Measurements from ENCODE around the gene TPSAB1.
"Not testable (repeated sequence)": the region's sequence is repeated elsewhere in the genome, so short reads cannot be mapped to it uniquely, and the experiment has no call there.

The TPSAB1 gene

DNA sequence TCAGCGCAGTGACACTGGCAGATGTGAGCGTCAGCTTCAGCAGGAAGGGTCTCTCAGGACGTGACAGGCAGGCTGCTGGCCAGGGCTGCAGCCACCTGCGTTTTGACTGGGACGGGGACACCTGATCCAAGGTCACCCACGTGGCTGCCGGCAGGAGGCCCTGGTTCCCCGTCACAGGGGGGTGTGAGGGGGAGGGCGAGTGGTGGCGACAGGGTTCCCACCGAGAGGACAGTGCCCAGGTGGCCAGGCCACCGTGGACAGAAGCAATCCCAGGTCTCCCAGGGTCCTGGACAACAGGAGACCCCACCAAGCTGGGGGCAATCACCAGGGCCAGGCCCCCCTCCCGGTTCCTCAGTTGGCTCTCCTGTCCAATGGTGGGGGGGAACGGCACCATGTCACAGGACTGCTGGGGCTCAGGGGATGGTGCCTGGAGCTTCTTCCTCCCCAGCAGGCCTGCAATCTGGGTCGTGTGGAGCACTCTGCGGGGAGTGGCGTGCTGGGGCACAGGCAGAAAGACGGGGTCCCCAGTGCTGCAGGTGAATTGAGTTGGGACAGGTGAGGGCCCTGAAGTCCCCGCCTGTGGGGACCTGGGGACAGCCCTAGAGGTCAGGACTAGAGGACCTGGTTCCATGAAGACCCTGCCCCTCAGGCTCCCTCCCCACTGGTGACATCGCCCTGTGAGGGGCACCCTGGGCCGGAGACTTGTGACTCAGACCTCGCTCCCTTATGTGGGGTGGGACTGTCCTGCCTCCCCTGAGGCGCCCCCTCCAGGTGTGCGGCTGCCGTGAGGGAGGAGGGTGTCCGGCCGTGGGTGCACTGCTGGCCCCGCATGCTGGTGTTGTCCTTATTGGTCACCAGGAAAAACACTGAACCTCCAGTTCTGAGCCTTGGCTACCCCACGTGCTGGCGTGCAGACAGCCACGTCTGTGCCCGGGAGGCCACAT lies 3.7 kb downstream of the TPSAB1 start:
- not testable (repeated sequence) for H3K4me3 ChIP-seq (replicated peaks in 1 of 2; ENCODE audit: low read depth in 2 of 2, low read length in 2 of 2); DNase-seq (ENCODE audit: low read depth in 2 of 2)

DNA sequence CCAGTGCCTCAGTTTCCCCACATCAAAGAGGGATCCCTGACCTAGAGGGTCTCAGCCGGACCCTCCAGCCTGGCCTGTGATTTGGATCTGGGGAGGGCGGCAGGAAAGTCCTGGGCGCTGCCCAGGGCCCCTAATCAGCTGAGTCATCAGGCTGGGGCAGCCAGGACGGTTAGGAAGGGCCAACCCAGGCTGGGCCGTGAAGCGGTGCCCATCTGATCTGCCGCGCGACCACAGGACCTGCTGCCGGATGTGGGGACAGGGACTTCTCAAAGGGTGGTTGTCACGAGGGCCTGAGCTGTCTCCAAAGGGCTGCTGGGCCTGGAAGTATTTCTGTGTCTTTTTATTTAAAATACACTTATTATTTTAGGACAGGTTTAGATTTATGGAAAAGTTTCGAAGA lies 4.4 kb downstream of the TPSAB1 start:
- TF ChIP-seq, protein P1, sequence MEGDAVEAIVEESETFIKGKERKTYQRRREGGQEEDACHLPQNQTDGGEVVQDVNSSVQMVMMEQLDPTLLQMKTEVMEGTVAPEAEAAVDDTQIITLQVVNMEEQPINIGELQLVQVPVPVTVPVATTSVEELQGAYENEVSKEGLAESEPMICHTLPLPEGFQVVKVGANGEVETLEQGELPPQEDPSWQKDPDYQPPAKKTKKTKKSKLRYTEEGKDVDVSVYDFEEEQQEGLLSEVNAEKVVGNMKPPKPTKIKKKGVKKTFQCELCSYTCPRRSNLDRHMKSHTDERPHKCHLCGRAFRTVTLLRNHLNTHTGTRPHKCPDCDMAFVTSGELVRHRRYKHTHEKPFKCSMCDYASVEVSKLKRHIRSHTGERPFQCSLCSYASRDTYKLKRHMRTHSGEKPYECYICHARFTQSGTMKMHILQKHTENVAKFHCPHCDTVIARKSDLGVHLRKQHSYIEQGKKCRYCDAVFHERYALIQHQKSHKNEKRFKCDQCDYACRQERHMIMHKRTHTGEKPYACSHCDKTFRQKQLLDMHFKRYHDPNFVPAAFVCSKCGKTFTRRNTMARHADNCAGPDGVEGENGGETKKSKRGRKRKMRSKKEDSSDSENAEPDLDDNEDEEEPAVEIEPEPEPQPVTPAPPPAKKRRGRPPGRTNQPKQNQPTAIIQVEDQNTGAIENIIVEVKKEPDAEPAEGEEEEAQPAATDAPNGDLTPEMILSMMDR (IDR thresholded peaks at IDR 0.05; ENCODE audit: low read depth, low read length): no peak
- DNase-seq (ENCODE audit: low read depth in 2 of 2): no peak
- no peak overlapping the region for H3K4me3 ChIP-seq (replicated peaks in 1 of 2; ENCODE audit: low read depth in 2 of 2, low read length in 2 of 2)

DNA sequence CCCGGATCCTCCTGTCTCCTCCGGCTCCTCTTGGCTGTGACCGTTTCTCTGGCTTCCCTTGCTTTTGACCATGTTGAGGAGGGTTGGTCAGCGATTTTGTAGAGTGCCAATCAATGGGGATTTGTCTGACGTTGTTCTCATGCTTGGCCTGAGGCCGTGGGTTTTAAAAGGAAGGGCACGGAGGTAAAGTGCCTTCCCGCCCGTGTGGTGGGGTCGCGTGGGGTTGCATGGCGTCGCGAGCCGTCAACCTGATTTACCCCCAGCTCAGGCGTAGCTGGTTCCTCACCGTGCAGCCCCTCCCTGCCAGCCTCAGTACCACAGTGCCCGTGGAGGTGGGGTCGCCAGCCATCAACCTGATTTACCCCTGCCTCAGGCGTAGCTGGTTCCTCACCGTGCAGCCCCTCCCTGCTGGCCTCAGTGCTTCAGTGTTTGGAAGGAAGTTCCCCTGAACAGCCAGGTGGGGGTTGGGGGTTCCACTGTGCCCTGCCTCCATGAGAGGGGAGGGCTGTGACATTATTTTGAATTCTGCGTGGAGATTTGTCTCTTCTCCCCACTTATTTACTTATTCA lies 5.0 kb downstream of the TPSAB1 start:
- no peak overlapping the region for H3K4me3 ChIP-seq (replicated peaks in 1 of 2; ENCODE audit: low read depth in 2 of 2, low read length in 2 of 2)
- no peak for DNase-seq (ENCODE audit: low read depth in 2 of 2)
- TF ChIP-seq, protein P1 (IDR thresholded peaks at IDR 0.05; ENCODE audit: low read depth, low read length): no peak

DNA sequence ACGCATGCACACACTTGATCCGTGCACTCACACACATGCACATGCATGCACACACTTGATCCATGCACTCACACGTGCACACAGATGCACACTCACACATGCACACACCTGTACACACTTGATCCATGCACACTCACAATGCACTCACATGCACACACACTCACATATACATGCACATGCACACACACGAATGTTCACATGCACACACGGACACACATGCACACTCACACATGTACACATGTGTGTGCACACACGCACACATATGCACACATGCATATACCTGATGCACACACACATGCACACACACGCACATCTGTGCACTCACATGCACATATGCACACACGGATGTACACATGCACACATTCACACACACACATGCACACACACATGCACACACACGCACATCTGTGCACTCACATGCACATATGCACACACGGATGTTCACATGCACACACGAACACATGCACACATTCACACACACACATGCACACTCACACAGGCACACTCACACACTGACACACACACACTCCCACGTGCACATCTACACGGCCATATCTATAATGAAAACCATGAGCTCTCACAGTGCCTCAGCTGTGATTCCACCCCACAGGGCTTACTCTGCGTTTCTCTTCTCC lies 7.5 kb downstream of the TPSAB1 start:
- DNase-seq (ENCODE audit: low read depth in 2 of 2); H3K4me3 ChIP-seq (replicated peaks in 1 of 2; ENCODE audit: low read depth in 2 of 2, low read length in 2 of 2): not testable (repeated sequence)

DNA sequence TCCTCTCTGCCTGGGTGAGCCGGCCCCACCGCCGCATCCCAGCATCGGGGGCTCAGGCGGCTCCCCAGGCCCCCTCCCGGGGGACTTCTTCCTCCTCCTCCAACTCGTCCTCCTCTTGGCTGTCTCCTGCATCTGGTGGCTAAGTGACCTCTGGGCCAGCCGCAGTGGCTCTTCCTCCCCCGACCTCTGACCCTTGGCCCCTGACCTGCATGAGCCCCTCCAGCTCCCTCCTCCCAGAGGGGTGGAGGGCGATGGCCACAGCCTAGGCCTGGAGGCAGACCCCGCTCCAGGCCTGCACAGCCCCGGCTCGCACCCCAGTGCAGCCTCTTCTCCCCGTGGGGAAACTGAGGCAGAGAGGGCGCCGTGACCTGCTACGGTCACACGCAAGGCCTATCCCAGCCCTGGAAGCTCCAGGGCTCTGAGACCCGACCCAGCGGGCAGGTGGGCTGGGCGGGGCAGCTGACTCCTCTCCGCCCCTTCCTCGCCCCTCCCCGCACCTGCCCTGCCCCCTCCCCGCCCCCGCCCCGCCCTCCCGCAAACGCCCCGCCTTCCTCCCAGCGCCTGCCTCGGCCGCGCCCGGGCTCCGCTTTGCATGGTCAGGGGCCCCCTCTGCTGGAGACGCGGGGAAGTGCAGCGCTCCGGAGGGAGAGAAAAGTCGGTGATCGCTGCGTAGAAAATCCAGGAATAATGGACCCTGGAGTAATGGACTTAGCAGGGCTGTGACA lies 8.7 kb downstream of the TPSAB1 start:
- not testable (repeated sequence) for H3K4me3 ChIP-seq (replicated peaks in 1 of 2; ENCODE audit: low read depth in 2 of 2, low read length in 2 of 2); DNase-seq (ENCODE audit: low read depth in 2 of 2)

DNA sequence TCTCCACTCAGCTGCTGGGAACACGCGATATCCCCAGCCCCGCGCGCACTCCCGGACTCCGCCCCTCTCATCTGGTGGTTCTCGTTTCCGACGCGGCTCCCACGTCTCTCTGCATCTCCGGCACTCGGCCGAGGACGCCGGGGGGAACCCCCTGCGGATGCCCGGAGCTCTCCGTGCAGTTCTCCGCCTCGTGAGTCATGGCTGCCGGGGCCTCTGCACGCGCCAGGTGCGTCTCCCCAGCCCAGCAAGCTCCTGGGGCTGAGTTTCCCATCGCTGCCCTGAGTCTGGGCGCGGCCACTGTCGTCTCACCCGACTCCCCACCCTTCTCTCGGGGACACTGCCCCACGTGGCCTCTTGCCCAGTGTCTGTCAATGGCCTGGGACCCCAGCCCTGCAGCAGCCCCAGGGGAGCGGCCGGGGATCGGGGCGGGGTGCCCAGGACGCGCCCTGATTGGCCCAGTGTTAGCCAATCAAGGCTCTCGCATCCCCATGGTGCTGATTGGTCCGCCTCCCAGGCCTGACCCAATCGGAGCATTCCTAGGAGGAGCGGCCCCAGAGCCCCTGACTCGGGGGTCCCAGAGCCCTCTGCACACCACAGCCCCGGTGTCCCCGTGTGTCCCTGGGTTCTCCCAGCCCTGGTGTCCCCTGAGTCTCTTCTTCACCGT lies 13.3 kb downstream of the TPSAB1 start:
- H3K4me3 ChIP-seq (replicated peaks in 1 of 2; ENCODE audit: low read depth in 2 of 2, low read length in 2 of 2); DNase-seq (ENCODE audit: low read depth in 2 of 2): not testable (repeated sequence)

DNA sequence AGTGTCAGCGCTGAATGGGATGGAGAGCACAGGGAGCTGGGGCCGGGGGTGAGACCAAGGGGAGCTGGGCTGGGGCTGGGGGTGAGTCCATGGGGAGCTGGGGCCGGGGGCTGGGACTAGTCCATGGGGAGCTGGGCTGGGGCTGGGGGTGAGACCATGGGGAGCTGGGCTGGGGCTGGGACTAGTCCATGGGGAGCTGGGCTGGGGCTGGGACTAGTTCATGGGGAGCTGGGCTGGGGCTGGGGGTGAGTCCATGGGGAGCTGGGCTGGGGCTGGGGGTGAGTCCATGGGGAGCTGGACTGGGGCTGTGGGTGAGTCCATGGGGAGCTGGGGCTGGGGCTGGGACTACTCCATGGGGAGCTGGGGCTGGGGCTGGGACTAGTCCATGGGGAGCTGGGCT lies 14.3 kb downstream of the TPSAB1 start:
- not testable (repeated sequence) for H3K4me3 ChIP-seq (replicated peaks in 1 of 2; ENCODE audit: low read depth in 2 of 2, low read length in 2 of 2); DNase-seq (ENCODE audit: low read depth in 2 of 2)

DNA sequence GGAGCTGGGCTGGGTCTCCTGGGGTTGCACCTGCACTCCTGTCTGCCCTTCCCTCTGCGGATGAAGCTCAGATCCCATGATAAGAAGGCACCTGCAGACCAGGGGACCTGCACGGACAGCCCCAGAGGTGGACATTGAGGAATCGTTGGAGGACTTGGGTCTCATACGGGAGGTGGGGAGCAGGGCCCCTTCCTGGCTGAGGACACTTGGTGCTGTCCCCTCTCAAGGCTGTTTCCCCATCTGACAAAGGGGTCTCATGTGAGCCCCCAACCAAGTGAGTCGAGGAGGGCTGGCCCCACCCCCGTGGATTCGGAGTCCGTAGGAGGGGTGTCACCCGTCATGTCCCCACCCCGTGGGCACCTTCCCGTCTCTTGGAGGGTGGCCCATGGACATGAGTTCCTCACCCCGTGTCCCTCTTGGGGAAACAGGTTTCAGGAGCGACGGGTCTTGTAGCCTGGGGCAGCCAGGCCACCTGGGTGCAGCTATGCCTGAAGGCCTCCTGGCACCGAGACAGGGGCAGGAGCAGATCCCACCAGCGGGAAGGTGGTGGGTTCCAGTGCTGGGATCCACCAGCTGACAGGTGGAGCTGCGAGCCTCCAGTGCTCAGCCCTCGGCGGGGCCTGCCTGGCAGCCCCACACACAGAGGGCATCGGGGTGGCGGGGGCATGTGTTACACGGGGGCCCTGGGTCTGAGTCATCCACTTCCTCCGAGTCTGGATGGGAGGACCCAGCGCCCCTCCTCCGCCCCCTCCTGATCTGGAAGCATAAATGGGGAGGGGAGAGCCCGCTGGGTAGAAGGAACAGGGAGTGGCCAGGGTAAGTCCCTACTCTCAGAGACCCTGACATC lies 15.0 kb downstream of the TPSAB1 start, which contains the start of gene TPSD1:
Gene TPSD1 (plus strand): TSS at position 794 of the 847 bp plus-strand sequence. CDS start 212 bp downstream, outside the sequence.
- not testable (repeated sequence) for DNase-seq (ENCODE audit: low read depth in 2 of 2); H3K4me3 ChIP-seq (replicated peaks in 1 of 2; ENCODE audit: low read depth in 2 of 2, low read length in 2 of 2)

DNA sequence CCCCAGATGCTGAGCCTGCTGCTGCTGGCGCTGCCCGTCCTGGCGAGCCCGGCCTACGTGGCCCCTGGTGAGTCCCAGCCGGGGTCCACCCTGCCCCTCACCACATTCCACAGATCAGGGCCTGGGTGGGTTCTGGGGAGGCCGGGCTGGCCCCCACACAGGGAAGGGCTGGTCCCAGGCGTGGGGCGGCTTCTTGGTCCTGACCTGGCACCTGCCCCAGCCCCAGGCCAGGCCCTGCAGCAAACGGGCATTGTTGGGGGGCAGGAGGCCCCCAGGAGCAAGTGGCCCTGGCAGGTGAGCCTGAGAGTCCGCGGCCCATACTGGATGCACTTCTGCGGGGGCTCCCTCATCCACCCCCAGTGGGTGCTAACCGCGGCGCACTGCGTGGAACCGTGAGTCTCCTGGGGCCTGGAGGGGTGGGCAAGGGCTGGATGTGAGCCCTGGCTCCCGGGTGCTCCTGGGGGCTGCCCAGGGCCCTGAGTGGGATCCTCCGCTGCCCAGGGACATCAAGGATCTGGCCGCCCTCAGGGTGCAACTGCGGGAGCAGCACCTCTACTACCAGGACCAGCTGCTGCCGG lies 15.9 kb downstream of the TPSAB1 start:
- not testable (repeated sequence) for H3K4me3 ChIP-seq (replicated peaks in 1 of 2; ENCODE audit: low read depth in 2 of 2, low read length in 2 of 2); DNase-seq (ENCODE audit: low read depth in 2 of 2)
